Lung (tissue), 12 donors: ENCODE measurements around the gene OGN. TPM values are rescaled to one million over a fixed set of nuclear protein-coding genes. Genes with fewer than 3 reads are reported as not detected.

Experiments used
- ATAC-seq: fragments of 200-7000 bp; cut with Tn5 transposase; one replicate; pipeline ENCODE4 v1.9.1; 2020; ENCODE audit warnings: moderate number of reproducible peaks; ENCODE audit not compliant: insufficient read depth, low FRiP score
- DNase-seq, 3 donors: peaks; one replicate each; pipeline ENCODE4 v3.0.0-alpha.2; 2013 to 2017
- H3K27ac ChIP-seq, 2 donors: one replicate each; pipeline ENCODE4 v1.5.1; 2013; ENCODE audit warnings: mild to moderate bottlenecking in 2 of 2, moderate library complexity in 2 of 2, control low read depth in 1 of 2, inconsistent platforms in 1 of 2, low read depth in 1 of 2, low read length in 1 of 2
- H3K27me3 ChIP-seq, 3 donors: one replicate each; pipeline ENCODE4 v1.5.1; 2013; ENCODE audit warnings: low read length in 2 of 3; ENCODE audit not compliant: control insufficient read depth in 3 of 3, insufficient read depth in 3 of 3
- H3K36me3 ChIP-seq, 4 donors: one replicate each; pipeline ENCODE4 v1.5.1; 2013; ENCODE audit warnings: low read length in 4 of 4, mild to moderate bottlenecking in 1 of 4, moderate library complexity in 1 of 4; ENCODE audit not compliant: control insufficient read depth in 4 of 4, insufficient read depth in 4 of 4
- H3K4me1 ChIP-seq, 5 donors: one replicate each; pipeline ENCODE4 v1.5.1; 2013; ENCODE audit warnings: low read length in 5 of 5, mild to moderate bottlenecking in 2 of 5, moderate library complexity in 1 of 5; ENCODE audit not compliant: control insufficient read depth in 5 of 5, insufficient read depth in 5 of 5
- H3K4me3 ChIP-seq: one replicate; pipeline ENCODE4 v1.5.1; 2013; ENCODE audit warnings: mild to moderate bottlenecking, control low read depth, moderate library complexity
- H3K9ac ChIP-seq, 2 donors: one replicate each; pipeline ENCODE4 v1.5.1; 2013; ENCODE audit warnings: low read length in 2 of 2, control low read depth in 1 of 2; ENCODE audit not compliant: insufficient read depth in 1 of 2
- H3K9me3 ChIP-seq, 4 donors: one replicate each; pipeline ENCODE4 v1.5.1; 2013; ENCODE audit warnings: low read length in 3 of 4, mild to moderate bottlenecking in 1 of 4, moderate library complexity in 1 of 4; ENCODE audit not compliant: control insufficient read depth in 4 of 4, insufficient read depth in 3 of 4
- CTCF ChIP-seq: IDR thresholded peaks from 2 replicates; pipeline ENCODE4 v1.5.1; 2012; ENCODE audit warnings: mild to moderate bottlenecking; ENCODE audit errors: control extremely low read depth, extremely low read depth
- WGBS, 2 donors: extraction: QIAGEN DNeasy Blood & Tissue Kit; methylation state at CpG; one replicate each; pipeline ENCODE4 v1.1.7; 2013; 5-methylcytosine and 5-hydroxymethylcytosine counted together
- polyA plus RNA-seq, 2 donors: library from polyadenylated mRNA; stranded (reverse); fragments of 200-250 nt; gene quantifications; one replicate each; pipeline ENCODE4 v1.2.1, GENCODE V29; 2013
- total RNA-seq, 2 donors: library from RNA; depleted of rRNA in 1 of 2; stranded (reverse); fragments of >200 nt in 1 of 2; gene quantifications; one replicate each; pipeline ENCODE4 v1.2.1, GENCODE V29; 2014 to 2021
- donor health status: control.
- donor health status: control.
- donor health status: Bipolar disorder and iron deficiency.
- donor health status: healthy.
- donor health status: DM: yes; HTN: yes; CAD: no.

Gene OGN
- total and polyA plus RNA-seq, 4 donors, result 0.54 to 145 (median 6.8) TPM

GRCh38 chr9:92440751-92441046, 36.3 kb upstream of the OGN start:
- Histone ChIP-seq H3K36me3 (no peaks in the 10 kb centered on the region), H3K27me3 (no peaks in the 10 kb centered on the region), H3K9me3 (no peaks in the 10 kb centered on the region), H3K4me3 (no peak overlapping the region), H3K27ac (no peak overlapping the region), H3K4me1 (no peaks in the 10 kb centered on the region), H3K9ac (no peak overlapping the region)
- no peak for ATAC-seq
- no peak for TF ChIP-seq CTCF
- 89% methylated on average over 6 of the region's 6 CpGs for WGBS, 2 donors
- DNase-seq, result no peak

- no peak for TF ChIP-seq CTCF
- no peak for ATAC-seq
- Histone ChIP-seq H3K9ac (no peak overlapping the region), H3K36me3 (no peaks in the 10 kb centered on the region), H3K27ac (no peak overlapping the region), H3K27me3 (no peaks in the 10 kb centered on the region), H3K4me1 (no peaks in the 10 kb centered on the region), H3K9me3 (no peaks in the 10 kb centered on the region), H3K4me3 (no peak overlapping the region)
- no peak for DNase-seq
- WGBS, 2 donors, result 86 to 90% methylated on average over 5 of the region's 5 CpGs
These were observed 35.8 kb upstream of the OGN start for GRCh38 chr9:92439921-92440750.

- no peak overlapping the region for H3K27ac ChIP-seq
- DNase-seq, result peak in 2 of 3 donors; percentile 50 to 62
- 86 to 90% methylated on average over 5 of the region's 5 CpGs for WGBS, 2 donors
- no peak overlapping the region for H3K9ac ChIP-seq
- H3K27me3 ChIP-seq, result no peaks in the 10 kb centered on the region
- no peak overlapping the region for H3K4me3 ChIP-seq
- no peak for TF ChIP-seq CTCF
- no peak for ATAC-seq
- no peaks in the 10 kb centered on the region for H3K36me3 ChIP-seq
- H3K9me3 ChIP-seq, result no peaks in the 10 kb centered on the region
- no peaks in the 10 kb centered on the region for H3K4me1 ChIP-seq
These were observed 34.6 kb upstream of the OGN start for GRCh38 chr9:92438900-92439526.
